ENCODE results near the gene TBPL1. TPM values are rescaled to one million over a fixed set of nuclear protein-coding genes. Genes with fewer than 3 reads are reported as not detected.

The TBPL1 gene
- total and polyA plus RNA-seq, 9 of the 15 experiments (the other 6 are each of a cell fraction or from before 2014, with no cell fraction given): 78.1 to 152 (median 107) TPM

DNA sequence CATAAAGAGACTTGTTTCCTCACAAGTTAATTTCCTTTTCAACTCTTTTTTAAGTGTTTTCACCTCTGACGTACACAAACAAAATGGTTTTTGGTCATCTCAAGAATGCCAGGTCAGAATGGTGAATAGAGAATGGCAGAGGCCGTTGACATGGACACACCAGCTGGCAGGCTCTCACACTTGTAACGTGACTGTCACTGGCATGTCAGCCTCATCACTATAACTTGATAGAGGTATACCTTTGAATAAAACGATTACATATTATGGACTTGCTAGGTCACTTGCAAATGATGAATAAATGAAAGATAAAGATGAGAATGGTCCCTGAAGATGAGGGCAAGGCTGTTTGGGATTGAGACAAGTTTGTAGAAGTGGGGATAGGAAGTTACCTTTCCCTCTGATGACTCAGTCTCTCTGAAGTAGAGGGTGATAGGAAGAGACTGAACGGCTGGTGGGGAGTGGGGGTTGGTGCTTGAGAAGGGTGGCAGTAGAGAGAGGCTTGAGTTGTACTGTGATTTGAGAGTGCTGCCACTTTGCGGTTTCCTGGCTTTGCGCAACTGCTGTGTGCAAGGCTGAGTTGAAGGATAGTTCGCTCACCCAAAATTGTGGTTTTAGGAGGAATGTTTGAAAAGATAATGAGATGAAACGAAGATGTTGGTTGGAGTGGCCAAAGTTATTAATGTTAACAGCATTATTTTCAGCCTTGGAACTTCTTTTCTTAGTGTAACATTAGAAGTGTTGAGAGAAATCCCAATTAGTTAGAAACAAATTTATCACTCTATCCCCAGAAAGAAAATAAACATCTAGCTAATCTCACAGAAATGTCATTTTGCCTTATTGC, 30.3 kb downstream of the TBPL1 start (continued):
- TF ChIP-seq, protein P1, sequence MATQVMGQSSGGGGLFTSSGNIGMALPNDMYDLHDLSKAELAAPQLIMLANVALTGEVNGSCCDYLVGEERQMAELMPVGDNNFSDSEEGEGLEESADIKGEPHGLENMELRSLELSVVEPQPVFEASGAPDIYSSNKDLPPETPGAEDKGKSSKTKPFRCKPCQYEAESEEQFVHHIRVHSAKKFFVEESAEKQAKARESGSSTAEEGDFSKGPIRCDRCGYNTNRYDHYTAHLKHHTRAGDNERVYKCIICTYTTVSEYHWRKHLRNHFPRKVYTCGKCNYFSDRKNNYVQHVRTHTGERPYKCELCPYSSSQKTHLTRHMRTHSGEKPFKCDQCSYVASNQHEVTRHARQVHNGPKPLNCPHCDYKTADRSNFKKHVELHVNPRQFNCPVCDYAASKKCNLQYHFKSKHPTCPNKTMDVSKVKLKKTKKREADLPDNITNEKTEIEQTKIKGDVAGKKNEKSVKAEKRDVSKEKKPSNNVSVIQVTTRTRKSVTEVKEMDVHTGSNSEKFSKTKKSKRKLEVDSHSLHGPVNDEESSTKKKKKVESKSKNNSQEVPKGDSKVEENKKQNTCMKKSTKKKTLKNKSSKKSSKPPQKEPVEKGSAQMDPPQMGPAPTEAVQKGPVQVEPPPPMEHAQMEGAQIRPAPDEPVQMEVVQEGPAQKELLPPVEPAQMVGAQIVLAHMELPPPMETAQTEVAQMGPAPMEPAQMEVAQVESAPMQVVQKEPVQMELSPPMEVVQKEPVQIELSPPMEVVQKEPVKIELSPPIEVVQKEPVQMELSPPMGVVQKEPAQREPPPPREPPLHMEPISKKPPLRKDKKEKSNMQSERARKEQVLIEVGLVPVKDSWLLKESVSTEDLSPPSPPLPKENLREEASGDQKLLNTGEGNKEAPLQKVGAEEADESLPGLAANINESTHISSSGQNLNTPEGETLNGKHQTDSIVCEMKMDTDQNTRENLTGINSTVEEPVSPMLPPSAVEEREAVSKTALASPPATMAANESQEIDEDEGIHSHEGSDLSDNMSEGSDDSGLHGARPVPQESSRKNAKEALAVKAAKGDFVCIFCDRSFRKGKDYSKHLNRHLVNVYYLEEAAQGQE (IDR thresholded peaks at IDR 0.05; ENCODE audit: borderline replicate concordance): no peak
- TF ChIP-seq, protein P1 (CRISPR knock-in tag; IDR thresholded peaks at IDR 0.05; ENCODE audit: low read depth): no peak
- TF ChIP-seq CBX1 (IDR thresholded peaks at IDR 0.05; ENCODE audit: low read depth): no peak
- TF ChIP-seq CBFA2T2 (conservative IDR thresholded peaks at IDR 0.05): peak; percentile 66
- TF ChIP-seq SMARCA4 (IDR thresholded peaks at IDR 0.05): peak; percentile 56; the same call in 1 of the 2 replicates
- TF ChIP-seq THRB (CRISPR knock-in tag; conservative IDR thresholded peaks at IDR 0.05): 0 out of 2 replicates have a peak, but pooled peaks have one; percentile 3
- TF ChIP-seq, protein P2, sequence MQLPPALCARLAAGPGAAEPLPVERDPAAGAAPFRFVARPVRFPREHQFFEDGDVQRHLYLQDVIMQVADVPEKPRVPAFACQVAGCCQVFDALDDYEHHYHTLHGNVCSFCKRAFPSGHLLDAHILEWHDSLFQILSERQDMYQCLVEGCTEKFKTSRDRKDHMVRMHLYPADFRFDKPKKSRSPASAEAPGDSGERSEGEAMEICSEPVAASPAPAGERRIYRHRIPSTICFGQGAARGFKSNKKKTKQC (CRISPR knock-in tag; IDR thresholded peaks at IDR 0.05): no peak
- TF ChIP-seq BACH1 (tag; IDR thresholded peaks at IDR 0.05): peak; percentile 36; the same call in 1 of the 2 replicates
- TF ChIP-seq NR1H2 (CRISPR knock-in tag; IDR thresholded peaks at IDR 0.05): no peak
- no peak for TF ChIP-seq ZBTB9 (CRISPR knock-in tag; IDR thresholded peaks at IDR 0.05)
- TF ChIP-seq ZC3H8 (IDR thresholded peaks at IDR 0.05): no peak
- 0 out of 2 replicates have a peak, but pooled peaks have one; percentile 39 for TF ChIP-seq MEF2D (tag; conservative IDR thresholded peaks at IDR 0.05; ENCODE audit: low read depth)

All from K562 (cell line).